ENCODE measurements around the gene SIVA1. TPM values are rescaled to one million over a fixed set of nuclear protein-coding genes. Genes with fewer than 3 reads are reported as not detected.

The SIVA1 gene
- total RNA-seq, 2 experiments from 2014 or later = 111 to 124 TPM

- Histone ChIP-seq H3K9me3 (ENCODE audit: control insufficient read depth in 1 of 2, insufficient read depth in 1 of 2, low read length in 2 of 2) (peaks cover 0 to 4% of the 10 kb centered on the region in 2 experiments), H3K27ac (ENCODE audit: low read depth in 1 of 2, low read length in 2 of 2) (no peak overlapping the region), H3K27me3 (ENCODE audit: control insufficient read depth in 1 of 2, insufficient read depth in 2 of 2, low read length in 2 of 2) (no peaks in the 10 kb centered on the region), H3K4me3 (ENCODE audit: low read length) (no peak overlapping the region), H3K36me3 (ENCODE audit: insufficient read depth, low read length) (no peaks in the 10 kb centered on the region), H3K4me1 (ENCODE audit: insufficient read depth, low read length) (no peaks in the 10 kb centered on the region)
- ATAC-seq (ENCODE audit: poor library complexity) = no peak
- Mint-ChIP-seq H3K4me3 (no peak overlapping the region), H3K36me3 (ENCODE audit: low read depth) (no peaks in the 10 kb centered on the region), H3K4me1 (ENCODE audit: low read depth) (no peaks in the 10 kb centered on the region), H3K27ac (no peak overlapping the region), H3K9me3 (no peaks in the 10 kb centered on the region), H3K27me3 (no peaks in the 10 kb centered on the region)
- DNase-seq = no peak
- ChIA-PET CTCF (no interaction called here), POLR2A (no interaction called here)
- TF ChIP-seq, protein P1, sequence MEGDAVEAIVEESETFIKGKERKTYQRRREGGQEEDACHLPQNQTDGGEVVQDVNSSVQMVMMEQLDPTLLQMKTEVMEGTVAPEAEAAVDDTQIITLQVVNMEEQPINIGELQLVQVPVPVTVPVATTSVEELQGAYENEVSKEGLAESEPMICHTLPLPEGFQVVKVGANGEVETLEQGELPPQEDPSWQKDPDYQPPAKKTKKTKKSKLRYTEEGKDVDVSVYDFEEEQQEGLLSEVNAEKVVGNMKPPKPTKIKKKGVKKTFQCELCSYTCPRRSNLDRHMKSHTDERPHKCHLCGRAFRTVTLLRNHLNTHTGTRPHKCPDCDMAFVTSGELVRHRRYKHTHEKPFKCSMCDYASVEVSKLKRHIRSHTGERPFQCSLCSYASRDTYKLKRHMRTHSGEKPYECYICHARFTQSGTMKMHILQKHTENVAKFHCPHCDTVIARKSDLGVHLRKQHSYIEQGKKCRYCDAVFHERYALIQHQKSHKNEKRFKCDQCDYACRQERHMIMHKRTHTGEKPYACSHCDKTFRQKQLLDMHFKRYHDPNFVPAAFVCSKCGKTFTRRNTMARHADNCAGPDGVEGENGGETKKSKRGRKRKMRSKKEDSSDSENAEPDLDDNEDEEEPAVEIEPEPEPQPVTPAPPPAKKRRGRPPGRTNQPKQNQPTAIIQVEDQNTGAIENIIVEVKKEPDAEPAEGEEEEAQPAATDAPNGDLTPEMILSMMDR (IDR thresholded peaks at IDR 0.05) = no peak
- intact Hi-C loops (cut with DNase I, micrococcal nuclease) = no loop called here
Observed at GRCh38 chr14:104731320-104732294, 21.3 kb upstream of the SIVA1 start.

GRCh38 chr14:104732355-104732804 is 20.6 kb upstream of the SIVA1 start:
- Mint-ChIP-seq H3K4me1 (ENCODE audit: low read depth) (no peaks in the 10 kb centered on the region), H3K36me3 (ENCODE audit: low read depth) (no peaks in the 10 kb centered on the region), H3K27ac (no peak overlapping the region), H3K4me3 (no peak overlapping the region), H3K9me3 (no peaks in the 10 kb centered on the region), H3K27me3 (no peaks in the 10 kb centered on the region)
- ATAC-seq (ENCODE audit: poor library complexity) (no peak), DNase-seq (no peak)
- H3K27me3 ChIP-seq (ENCODE audit: control insufficient read depth in 1 of 2, insufficient read depth in 2 of 2, low read length in 2 of 2) = no peaks in the 10 kb centered on the region
- peaks cover 0 to 4% of the 10 kb centered on the region in 2 experiments for H3K9me3 ChIP-seq (ENCODE audit: control insufficient read depth in 1 of 2, insufficient read depth in 1 of 2, low read length in 2 of 2)
- CTCF ChIA-PET = no interaction called here
- no peak overlapping the region for H3K4me3 ChIP-seq (ENCODE audit: low read length)
- H3K27ac ChIP-seq (ENCODE audit: low read depth in 1 of 2, low read length in 2 of 2) = no peak overlapping the region
- intact Hi-C loops (cut with DNase I, micrococcal nuclease) = no loop called here
- TF ChIP-seq, protein P1 (IDR thresholded peaks at IDR 0.05) = no peak
- POLR2A ChIA-PET = no interaction called here
- H3K36me3 ChIP-seq (ENCODE audit: insufficient read depth, low read length) = no peaks in the 10 kb centered on the region
- no peaks in the 10 kb centered on the region for H3K4me1 ChIP-seq (ENCODE audit: insufficient read depth, low read length)

DNA sequence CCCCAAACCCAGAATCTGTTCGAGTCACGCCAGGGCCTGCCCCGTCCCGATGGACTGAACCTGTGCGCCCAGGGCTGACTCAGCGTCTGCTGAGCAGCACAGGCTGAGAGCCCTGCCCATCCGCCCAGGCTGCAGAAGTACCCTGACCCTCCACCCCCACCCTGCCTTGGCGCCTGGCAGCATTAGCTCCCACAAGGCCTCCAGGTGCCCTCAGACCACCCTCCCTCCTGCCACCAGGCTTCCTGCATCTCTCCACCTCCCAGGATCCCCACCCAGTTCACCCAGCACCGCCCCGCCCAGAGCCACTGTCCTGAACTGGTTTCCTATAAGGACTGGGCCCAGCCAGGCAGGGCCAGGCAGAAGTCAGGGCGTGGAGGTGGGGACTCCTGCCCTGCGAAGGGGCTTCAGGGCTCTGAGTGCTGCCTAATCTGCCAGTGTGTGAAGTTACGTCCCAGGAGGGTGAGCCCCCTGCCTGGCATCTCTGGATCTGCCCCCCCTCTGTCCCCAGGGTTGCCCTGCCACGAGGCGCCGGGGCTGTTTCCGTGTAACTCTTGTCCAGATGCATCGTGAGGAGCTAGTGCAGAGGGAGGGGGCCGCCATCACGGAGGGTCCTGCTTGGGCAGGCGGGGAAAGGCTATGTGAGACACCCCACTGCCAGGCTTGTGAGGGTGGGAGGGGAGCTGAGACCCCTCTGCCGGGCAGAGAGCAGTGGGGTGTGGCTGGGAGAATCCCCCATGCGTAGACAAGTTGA is 19.8 kb upstream of the SIVA1 start:
- no peak overlapping the region for H3K4me3 Mint-ChIP-seq
- no peaks in the 10 kb centered on the region for H3K9me3 Mint-ChIP-seq
- no peaks in the 10 kb centered on the region for H3K4me1 Mint-ChIP-seq (ENCODE audit: low read depth)
- Histone ChIP-seq H3K27me3 (ENCODE audit: control insufficient read depth in 1 of 2, insufficient read depth in 2 of 2, low read length in 2 of 2) (no peaks in the 10 kb centered on the region), H3K4me1 (ENCODE audit: insufficient read depth, low read length) (no peaks in the 10 kb centered on the region), H3K9me3 (ENCODE audit: control insufficient read depth in 1 of 2, insufficient read depth in 1 of 2, low read length in 2 of 2) (peaks cover 0 to 4% of the 10 kb centered on the region in 2 experiments), H3K4me3 (ENCODE audit: low read length) (no peak overlapping the region), H3K36me3 (ENCODE audit: insufficient read depth, low read length) (no peaks in the 10 kb centered on the region), H3K27ac (ENCODE audit: low read depth in 1 of 2, low read length in 2 of 2) (no peak overlapping the region)
- ChIA-PET CTCF (no interaction called here), POLR2A (no interaction called here)
- intact Hi-C loops (cut with DNase I, micrococcal nuclease) = no loop called here
- no peaks in the 10 kb centered on the region for H3K36me3 Mint-ChIP-seq (ENCODE audit: low read depth)
- TF ChIP-seq, protein P1 (IDR thresholded peaks at IDR 0.05) = no peak
- DNase-seq (no peak), ATAC-seq (ENCODE audit: poor library complexity) (no peak)
- no peak overlapping the region for H3K27ac Mint-ChIP-seq
- H3K27me3 Mint-ChIP-seq = no peaks in the 10 kb centered on the region

All from CD4-positive, alpha-beta T cell (primary cell).